Activated T-helper 1 cell treated with anti-CD3 and anti-CD28 coated beads, Interleukin-2, amount 50 U/mL, for 16 hours (primary cell): Measurements from ENCODE around the gene DAP3.
"Not testable (repeated sequence)": the region's sequence is repeated elsewhere in the genome, so short reads cannot be mapped to it uniquely, and the experiment has no call there.

ENCODE experiments used
- DNase-seq, 2 donors: peaks; one replicate each; pipeline ENCODE4 v3.0.0-alpha.2; 2020; ENCODE audit warnings: low read depth in 1 of 2, low spot score in 1 of 2

Gene DAP3

DNA sequence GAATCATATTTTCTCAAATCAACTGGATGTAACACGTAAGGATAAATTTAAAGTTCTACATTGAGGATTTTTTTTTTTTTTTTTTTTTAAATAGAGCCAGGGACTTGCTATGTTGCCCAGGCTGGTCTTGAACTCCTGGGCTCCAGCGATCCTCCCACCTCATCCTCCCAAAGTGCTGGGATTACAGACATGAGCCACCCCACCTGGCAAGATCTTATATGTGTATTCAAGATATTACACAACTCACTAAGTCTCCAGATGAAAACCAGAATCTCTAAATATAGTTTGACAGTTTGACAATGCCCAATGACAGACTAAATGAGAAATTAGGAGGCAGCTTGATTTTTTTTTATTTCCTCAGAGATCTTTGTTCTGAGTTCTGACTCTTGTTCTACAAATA, 7.1 kb upstream of the DAP3 start:
- DNase-seq: no peak

DNA sequence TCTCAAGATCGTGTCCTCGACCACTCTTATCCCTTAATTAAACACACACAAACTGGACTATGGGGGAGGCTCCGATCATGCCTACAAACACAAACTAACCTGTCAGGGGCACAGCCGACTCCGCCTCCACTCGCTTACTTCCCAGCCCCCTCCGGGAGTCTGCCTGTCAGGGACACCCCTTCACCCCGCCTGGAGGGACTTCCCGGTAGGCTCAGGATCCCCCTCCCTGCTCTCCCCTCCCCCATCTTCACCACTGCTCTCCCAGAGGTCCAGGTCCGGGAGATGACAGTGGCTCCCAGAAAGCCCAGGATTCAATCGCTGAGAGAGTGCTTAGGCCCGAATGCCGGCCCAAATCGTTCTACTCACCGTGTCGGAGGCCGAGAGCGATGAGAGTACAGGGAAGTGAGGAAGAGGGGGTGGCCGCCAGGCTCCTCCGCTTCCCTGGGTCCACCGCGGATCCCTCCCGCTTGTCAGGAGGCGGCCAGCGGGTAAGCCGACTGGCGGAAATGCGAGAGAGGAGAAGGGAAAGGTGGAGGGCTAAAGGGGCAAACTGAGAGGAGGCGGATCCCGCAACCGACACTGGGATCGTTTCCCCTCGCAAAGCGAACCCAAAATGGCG, 1.1 kb upstream of the DAP3 start:
- not testable (repeated sequence) for DNase-seq

- DNase-seq: peak; percentile 82 to 87
These were observed 389 bp upstream of the DAP3 start, which contains the start of gene YY1AP1 for GRCh38 chr1:155688324-155689080. YY1AP1 (minus strand) TSS chr1:155688774; CDS start chr1:155680436, 8,338 bp downstream.

GRCh38 chr1:155691992-155692528, 3.2 kb downstream of the DAP3 start:
- DNase-seq: no peak

- no peak for DNase-seq
These were observed 5.3 kb downstream of the DAP3 start for GRCh38 chr1:155694167-155694566.

GRCh38 chr1:155695072-155695471, 6.2 kb downstream of the DAP3 start:
- no peak for DNase-seq

DNA sequence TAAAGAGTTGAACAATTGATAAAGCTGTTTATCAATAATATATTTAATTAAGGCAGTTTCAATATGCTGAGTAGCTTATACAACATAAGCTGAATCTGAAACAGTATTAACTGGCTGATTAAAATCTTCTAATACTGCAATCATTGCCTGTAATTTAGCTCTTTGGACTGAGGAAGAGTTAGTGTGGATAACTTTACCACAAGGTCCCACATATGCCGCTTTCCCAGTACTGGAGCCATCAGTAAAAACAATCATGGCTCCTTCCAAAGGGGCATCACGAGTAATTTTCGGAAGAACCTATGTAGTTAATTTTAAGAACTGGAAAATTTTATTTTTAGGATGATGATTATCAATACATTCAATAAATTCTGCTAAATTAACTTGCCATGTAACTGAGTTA, 6.7 kb downstream of the DAP3 start:
- DNase-seq: no peak

- no peak for DNase-seq
These were observed 7.6 kb downstream of the DAP3 start for GRCh38 chr1:155696524-155696923.

DNA sequence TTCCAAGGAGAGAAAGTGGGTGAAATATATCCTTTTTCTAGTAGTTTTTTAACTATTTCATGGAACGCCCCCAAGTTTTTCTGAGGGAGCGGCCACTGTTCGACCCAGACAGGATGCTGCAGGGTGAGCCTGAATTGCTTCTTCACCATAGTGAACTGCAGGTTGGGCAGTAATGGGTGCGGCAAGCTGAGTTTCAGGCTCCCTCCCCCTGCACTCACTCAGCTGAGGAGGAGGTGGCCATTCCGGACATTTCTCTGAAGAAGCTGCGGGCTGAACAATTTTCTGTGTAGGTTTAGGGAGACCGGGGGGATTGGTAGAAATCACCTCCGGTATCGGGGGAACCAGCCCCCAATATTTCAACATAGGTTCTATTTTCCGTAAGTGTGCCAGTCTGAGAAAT, 8.2 kb downstream of the DAP3 start:
- DNase-seq: no peak

- not testable (repeated sequence) for DNase-seq
These were observed 8.7 kb downstream of the DAP3 start for GRCh38 chr1:155697616-155698015.

GRCh38 chr1:155698382-155699038, 9.6 kb downstream of the DAP3 start:
- no peak for DNase-seq

DNA sequence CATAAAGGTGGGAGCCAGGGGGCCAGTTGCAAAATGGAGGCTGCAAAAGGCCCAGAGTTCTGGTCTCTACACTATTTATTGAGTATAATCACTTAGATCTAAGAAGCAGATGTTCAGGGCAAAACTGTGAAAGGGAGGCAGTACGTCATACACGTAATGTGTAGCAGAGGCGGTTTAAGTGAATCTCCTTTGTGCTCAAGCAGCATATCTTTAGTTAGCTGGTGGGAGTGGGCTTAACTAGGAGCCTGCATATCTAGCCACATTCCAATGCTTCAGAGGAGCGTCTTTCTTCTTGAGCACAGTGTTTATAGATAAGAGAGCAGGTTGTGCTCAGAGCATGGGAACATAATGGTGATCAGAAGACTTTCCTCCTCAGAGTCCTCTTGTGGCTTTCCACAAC, 10.2 kb downstream of the DAP3 start:
- not testable (repeated sequence) for DNase-seq

DNA sequence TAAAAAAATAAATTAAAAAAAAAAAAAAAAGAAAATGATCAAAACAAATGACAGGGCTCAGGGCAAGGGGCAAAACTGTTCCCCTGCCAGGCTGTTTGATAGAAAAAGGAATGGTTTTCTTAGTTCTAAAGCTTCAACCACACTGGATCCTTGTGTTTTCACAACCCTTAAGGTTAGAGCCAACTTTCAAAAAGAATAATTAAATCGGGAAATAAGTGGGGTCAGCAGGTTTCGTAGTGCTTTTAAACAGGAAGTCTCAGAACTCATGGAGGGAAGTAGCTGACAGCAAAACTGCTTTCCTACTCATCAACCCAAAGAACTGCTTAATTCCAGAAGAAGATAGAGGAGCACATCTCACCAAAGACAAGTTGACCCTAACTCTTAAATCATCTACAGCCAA, 12.8 kb downstream of the DAP3 start:
- not testable (repeated sequence) for DNase-seq

- no peak for DNase-seq
These were observed 14.3 kb downstream of the DAP3 start for GRCh38 chr1:155703216-155703615.

DNA sequence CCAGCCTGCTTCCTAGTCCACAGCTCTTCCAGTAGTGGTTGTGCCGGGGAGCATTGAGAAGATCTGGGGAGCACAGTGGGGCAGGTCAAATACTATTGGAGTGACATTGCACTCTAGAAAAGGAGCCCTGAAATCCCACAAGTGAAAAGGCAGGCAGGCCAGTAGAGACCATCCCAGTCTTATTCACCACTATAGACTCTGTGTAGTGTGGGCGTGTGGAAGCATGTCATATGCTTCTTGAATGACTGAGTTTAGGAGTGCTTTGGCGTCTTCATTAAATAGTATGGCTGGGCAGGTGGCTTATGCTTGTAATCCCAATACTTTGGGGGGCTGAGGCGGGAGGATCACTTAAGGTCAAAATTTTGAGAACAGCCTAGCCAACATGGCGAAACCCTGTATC, 15.5 kb downstream of the DAP3 start:
- not testable (repeated sequence) for DNase-seq

DNA sequence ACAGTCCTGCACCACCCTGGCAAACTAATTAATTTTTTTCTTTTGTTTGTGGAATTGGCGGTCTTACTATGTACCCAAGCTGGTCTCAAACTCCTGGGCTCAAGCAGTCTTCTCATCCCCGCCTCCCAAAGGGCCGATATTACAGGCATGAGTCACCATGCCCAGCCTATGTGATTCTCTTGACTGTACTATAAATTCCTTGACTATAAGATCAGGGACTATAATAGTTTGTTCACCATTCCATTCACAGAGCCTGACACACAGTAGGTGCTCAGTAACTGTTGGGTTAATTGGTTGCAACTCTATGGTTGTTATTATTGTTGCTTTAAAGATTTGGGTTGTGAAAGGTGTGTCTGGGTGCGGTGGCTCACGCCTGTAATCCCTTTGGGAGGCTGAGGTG, 17.2 kb downstream of the DAP3 start:
- no peak for DNase-seq

- DNase-seq: no peak
These were observed 20.5 kb downstream of the DAP3 start for GRCh38 chr1:155709391-155709790.

DNA sequence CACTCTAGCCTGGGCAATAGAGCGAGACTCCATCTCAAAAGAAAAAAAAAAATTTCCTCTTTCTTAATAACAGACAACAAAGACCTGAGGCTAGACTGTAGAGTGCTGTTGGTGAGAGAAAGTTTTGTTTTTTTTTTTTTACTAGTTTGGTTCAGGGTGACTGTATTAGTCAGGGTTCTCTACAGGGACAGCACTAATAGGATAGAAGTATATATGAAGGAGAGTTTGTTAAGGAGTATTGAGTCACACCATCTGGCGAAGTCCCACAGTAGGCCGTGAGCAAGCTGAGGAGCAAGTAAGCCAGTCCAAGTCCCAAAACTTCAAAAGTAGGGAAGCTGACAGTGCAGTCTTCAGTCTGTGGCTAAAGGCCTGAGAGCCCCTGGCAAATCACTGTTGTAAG, 22.6 kb downstream of the DAP3 start:
- DNase-seq: not testable (repeated sequence)

- DNase-seq: not testable (repeated sequence)
These were observed 23.7 kb downstream of the DAP3 start for GRCh38 chr1:155712636-155713035.

GRCh38 chr1:155713075-155713474, 24.2 kb downstream of the DAP3 start:
- DNase-seq: no peak

- DNase-seq: not testable (repeated sequence)
These were observed 26.2 kb downstream of the DAP3 start for GRCh38 chr1:155715056-155715455.

DNA sequence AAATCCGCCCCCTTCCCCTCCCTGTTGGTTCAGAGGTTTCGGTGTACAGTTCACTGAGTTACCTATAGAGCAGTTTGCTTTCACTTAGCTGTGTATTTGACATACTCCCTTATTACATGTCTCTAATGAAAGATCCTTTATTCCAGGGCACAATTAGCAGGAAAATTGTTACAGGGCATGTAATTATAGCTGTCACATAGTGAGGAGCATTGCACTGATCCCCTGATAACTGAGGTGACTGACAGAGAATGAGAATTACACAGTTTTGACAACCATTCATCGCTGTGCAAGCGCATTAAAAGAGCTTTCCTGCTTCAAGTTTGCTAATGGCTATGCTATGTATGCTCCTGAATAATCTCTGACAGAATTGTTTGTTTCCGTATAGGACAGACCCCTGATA, 26.9 kb downstream of the DAP3 start:
- no peak for DNase-seq
